HG03575 (cell line): ENCODE measurements around the gene AAMP.
"Not testable (repeated sequence)": the region's sequence is repeated elsewhere in the genome, so short reads cannot be mapped to it uniquely, and the experiment has no call there.

Experiments
- ATAC-seq: cut with Tn5 transposase; IDR thresholded peaks from one replicate; pipeline ENCODE4 v1.9.1; 2021; ENCODE audit not compliant: unreplicated experiment, insufficient number of reproducible peaks, low FRiP score; ENCODE audit errors: extremely low read depth

The AAMP gene

DNA sequence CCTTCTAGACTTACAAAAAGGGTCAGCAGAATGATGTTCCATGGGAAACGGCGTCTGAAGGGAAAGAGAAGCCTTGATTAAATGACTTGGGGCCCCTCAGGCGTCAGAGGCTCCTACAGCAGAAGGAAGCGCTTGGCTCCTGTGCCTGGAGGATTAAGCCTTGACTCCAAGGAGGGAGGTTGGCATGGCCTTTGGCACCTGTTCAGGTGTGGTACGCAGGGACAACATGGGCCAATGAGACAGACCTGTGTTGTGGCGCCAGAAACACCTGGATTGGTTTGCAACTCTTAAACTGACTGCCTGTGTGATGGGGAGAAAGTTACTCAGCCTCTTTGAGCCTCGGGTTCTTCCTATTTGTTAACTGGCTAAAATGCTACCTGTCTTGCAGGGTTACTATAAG lies 8.0 kb upstream of the AAMP start:
- ATAC-seq: no peak

DNA sequence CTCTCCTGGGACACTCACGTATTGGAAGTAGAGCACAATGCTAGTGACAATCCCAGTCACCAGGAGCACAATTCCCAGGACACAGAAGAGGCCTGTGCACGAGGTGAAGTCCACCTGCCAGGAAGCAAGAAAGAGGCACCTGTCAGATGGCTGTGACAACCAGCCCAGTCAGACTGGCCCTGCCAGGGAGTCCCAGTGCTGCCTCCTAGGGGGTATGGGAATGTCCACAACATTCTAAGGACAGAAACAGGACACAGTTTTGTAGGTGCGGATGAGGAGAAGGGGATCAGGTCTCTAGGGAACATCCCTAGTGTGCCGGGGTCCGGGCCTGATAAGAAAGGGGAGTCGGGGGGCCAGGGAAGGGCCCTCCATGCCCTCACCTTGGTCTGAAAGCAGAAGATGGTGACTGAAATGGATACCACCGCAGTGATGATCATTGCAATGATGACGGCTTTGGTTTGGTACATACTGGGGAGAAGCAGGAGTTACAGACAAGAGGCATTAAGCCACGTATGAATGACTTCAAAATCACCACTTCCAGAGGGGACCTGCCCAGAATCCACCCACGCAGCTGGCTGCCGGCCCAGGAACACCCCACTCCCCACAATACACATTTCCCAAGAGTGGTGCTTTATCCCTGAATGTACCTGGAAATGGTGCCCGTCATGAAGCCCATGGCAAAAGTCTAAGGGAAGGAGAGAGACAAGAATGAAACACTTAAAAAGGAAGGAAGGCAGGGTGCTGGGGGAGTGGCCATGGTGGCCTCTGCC lies 7.2 kb upstream of the AAMP start:
- no peak for ATAC-seq

DNA sequence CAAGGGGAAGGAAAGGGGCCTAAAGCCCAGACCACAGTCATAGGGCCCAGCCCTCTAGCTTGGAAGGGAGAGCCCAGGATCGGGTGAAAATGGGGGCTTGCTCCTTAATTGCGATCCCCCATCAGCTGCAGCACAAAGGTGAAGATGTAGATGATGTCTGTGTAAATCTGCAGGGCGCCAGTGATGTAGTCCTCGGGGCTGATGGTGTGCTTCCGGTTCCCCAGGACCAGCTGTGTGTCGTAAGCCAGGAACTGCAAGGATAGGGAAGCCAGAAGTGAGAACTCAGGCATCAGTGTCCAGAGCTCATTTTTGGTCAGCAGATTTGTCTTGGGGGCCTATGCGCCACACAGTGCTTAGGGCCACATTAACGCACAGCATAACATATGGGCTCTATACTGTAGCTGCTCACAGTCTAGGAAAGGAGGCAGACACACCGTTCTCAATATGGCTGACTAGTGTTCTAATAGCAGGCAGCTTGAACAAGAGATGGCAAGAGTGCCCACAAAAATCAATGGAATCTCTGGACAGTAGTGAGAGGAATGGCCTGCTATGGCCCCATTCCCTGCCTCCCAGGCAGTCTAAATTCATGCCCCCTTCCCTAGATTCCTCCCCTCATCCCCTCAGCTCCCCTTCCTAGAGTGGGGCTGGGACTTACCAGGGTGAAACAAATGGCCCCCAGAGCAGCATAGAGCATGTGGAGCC lies 5.6 kb upstream of the AAMP start:
- ATAC-seq: no peak

DNA sequence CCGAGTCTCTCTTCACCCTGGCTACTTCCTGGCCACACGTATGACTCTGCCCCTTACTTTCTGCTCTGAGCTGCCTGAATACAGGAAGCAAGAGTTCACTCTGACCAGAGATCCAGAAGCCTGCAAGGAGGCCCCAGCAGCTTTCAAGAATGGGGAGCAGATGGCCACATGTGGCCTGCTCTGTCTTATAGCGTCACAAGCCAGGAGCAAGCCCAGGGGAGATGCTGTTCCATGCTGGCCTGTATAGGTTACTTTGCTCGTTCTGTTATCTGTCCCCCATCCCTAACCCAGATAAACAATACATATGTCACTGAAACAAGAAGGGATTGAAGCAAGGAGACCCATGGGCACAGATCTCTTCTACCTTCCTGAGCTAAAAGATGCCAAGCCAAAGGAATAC lies 4.6 kb upstream of the AAMP start:
- no peak for ATAC-seq

DNA sequence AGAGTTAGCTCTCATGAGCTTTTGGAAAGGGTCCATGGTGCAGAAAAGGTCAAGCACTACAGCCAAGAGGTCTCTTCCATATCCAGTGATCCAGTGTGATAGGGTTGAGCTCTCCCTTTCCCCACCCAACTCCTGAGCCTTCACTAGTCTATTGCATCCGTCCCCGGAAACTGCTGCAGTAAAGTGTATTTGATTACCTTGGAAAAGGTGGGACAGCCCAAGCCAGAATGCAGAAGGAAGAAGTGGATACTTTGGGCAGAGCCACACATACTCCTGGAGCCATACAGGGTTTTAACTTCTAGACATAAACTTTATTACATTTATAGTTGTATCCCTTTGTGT lies 3.9 kb upstream of the AAMP start:
- no peak for ATAC-seq

DNA sequence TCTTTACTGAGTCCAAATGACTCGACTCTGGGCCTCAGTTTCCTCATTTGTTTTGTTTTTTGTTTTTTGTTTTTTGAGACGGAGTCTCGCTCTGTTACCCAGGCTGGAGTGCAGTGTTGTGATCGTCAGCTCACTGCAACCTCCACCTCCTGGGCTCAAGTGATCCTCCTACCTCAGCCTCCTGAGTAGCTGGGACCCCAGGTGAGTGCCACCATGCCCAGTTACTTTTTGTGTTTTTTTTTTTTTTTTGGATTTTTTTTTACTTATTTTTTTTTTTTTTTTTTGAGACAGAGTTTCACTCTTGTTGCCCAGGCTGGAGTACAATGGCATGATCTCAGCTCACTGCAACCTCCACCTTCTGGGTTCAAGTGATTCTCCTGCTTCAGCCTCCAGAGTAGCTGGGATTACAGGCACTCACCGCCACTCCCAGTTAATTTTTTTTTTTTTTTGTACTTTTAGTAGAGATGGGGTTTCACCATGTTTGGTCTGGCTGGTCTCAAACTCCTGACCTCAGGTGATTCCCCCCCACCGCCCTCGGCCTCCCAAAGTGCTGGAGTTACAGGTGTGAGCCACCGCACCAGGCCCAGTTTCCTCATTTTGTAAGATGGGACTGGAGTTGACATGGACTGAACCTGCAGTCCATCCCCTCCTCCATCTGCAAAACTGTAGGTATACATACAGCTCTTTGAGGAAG lies 3.4 kb upstream of the AAMP start:
- not testable (repeated sequence) for ATAC-seq

DNA sequence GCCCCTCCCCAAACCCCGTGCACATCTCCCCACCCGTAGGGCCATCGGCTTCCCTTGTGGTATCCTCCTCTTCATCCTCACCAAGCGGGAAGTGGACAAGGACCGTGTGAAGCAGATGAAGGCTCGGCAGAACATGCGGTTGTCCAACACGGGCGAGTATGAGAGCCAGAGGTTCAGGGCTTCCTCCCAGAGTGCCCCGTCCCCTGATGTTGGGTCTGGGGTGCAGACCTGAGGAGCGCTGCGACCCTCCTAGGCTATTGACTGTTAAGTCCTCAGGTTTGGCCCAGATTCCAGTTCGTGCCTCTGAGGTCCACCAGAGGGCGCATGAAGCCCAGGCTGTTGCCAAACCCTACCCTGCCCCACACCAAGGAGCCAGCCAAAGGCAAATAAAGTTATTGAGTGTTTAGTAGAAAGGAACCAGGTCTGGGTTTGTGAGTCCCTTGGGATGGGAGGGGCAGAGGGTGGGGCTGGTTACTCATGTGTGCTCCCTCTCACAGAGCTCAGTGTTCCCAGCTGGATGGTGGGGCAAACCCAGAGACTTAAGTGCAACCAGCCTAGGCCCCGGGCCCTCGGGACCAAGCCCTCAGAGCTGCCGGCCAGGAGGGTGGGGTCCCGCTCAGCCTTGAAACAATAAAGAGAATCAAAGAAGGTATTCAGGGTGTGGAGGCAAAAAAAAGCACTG lies 2.7 kb upstream of the AAMP start:
- no peak for ATAC-seq

DNA sequence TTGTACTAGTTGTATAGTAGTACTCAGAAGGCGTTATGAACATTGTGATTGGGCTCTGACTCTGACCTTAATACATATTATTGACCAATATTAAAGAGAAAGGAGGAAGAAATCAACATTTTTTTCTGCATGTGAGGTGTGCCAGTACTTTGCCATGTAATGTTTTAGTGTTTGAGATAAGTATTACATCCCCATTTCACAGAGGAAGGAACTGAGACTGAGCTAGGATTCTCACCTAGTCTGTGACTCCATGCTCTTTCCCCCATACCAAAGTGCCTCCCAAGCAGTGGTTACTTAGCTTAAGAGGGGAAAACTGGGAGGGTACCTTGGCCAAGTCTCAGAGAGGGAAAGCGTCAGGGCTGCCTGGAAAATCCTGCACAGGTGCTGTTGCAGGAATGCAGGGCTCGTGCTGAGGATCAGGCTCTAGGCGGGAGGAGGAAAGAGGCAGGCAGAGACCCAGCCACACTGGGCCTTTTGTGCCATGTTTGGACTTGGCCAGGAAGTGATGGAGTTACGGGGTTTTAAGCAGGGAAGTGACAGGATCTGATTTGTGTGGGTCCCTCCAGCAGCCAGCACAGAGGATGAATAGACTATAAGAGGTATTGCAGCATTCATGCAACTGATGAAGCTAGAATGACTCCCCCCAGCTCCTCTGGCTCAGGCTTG lies 2.1 kb upstream of the AAMP start:
- no peak for ATAC-seq

DNA sequence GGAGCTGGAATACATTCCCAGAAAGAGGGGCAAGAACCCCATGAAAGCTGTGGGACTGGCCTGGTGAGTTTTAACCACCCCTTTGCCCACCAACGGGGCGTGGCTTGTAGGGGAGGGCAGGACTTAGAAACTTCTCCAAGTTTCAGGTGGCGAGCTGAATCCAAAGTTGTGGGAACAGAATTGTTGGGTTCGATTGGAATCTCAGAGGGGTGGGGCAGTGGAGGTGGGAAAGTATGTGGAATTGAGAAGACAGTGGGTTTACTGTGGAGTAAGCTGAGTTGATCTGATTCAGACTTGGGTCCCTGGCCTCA lies 1.5 kb upstream of the AAMP start:
- no peak for ATAC-seq

DNA sequence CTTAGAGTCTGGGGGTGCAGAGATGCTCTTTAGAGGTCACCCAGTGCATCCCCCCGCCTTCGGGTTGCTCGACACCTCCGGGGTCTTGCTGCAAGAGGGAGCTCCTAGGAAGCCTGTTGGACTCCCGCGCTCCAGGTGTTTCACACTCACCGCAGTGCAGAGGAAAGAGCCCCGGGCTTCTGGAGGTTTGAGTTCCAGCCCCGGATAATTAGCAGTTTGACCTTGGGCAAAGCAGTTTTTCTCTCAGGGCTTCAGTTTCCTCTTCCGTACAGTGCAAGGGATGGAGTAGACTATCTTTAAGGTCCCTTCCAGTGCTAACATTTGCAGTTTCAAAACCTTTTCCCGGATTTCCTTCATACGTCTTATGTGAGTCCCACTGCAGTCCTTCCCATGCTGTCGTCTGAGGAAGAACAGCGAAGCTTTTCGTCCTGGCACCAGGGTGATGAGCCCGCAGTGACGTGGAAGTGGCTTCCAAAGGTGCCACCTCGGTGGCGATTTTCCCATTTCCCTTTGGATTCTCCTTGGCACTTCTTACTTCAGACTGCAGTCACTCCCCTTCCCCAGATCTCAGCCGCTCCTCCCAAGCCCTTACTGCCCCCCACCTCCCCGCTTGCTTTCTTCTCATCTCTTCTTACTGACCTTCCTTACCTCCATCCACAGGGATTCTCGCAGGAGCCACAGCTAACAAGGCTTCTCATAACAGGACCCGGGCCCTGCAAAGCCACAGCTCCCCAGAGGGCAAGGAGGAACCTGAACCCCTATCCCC lies 967 bp upstream of the AAMP start:
- ATAC-seq: no peak

DNA sequence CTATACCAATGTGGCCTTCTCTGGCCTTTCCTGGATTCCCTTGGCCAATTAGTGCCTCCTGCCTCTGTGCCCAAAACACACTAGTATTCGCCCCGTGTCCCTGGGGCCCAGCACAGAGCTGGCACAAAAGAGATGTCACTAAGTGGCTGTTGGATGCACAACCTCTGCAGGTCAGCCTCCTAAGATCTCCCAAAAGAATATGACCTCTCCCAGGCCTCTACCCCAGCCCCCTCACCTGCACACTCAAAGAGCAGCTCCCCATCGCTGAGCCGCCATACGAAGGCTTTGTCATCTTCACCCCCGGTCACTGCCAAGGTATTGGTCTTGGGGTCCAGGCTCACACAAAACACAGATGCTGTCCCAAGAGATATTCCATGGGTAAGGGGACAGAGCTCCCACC lies 2.7 kb downstream of the AAMP start:
- no peak for ATAC-seq

DNA sequence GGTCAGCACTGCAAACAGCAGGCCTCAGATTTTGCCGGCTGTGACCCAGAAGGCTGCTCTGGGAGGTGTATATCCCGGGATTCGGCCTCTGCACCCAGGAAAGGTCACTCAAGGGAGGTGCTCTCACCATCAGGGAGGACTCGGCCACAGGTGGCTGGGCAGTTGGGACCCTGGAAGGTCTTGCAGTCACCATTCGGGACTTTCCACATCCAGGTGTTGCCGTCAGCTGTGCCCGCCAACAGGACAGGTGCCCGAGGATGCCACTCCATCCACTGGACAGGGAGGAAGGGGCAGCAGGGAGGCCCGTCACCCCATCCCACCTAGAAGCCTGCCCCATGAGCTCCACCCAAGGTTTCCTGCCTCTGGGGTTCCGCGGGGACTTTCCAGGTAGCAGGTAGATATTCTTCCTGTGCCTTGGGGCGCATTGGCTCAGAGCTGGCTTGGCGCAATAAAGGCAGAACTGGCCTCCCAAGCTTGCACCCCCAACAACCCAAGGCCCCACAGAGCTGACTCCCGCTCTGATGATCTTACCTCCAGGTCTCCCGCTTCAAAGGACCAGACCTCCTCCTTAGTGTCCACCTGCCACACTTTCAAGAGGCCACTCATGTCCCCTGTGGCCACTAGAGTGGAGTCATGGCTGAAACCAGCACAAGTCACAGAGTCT lies 3.5 kb downstream of the AAMP start:
- ATAC-seq: no peak

DNA sequence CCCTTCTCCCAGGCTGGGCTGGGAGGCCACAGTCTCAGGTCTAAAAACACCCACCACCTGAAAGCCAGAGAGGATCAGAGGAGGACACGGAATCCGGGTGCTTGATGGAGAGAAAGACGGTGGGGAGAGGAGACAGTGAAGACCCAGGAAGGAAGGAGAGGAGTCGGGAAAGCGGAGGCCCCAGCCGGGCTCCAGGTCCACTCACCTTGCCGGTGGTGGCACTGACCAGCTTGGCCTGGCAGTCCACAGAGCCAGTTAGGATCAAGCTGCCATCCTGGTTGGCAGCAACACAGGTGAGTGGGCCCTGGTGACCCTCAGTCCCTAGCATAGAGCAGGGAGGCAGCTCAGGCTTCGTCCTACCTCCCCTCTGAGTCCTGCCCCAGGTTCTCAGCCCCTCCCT lies 4.3 kb downstream of the AAMP start:
- ATAC-seq: no peak

DNA sequence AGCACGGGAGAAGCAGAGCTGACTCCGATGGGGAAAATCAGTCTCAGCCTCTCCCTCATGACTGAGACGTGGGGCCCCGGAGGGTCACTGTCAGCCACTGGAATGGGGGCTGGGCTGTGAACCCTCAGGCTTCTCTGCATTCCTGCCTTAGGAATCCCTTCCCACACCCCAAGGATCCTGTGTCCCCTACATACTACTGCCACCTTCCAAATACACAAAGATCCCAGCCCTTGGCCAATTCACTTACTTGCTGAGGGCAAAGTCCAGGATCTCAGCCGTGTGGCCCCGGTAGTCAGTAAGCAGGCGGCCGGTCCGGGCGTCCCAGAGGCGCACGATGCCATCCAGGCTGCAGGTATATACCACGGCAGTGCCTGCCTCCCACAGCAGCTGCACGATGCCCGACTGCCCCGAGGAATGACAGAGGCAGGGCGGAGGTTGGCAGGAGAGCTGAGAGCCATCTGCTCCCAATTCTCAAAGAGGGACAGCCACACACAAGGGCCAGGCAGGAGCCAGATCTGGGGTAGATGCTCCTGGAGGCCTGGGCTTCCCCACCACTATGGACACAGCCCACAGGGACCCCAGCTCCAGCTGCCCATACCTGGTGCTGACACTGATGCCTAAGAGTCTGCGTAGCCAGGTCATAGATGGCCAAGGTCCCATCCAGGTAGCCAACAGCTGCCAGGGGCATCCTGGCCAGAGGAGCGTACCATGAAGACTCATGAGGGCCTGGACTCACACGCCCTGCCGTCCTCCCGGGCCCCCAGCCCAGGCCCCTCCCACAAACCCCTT lies 5.0 kb downstream of the AAMP start:
- no peak for ATAC-seq

DNA sequence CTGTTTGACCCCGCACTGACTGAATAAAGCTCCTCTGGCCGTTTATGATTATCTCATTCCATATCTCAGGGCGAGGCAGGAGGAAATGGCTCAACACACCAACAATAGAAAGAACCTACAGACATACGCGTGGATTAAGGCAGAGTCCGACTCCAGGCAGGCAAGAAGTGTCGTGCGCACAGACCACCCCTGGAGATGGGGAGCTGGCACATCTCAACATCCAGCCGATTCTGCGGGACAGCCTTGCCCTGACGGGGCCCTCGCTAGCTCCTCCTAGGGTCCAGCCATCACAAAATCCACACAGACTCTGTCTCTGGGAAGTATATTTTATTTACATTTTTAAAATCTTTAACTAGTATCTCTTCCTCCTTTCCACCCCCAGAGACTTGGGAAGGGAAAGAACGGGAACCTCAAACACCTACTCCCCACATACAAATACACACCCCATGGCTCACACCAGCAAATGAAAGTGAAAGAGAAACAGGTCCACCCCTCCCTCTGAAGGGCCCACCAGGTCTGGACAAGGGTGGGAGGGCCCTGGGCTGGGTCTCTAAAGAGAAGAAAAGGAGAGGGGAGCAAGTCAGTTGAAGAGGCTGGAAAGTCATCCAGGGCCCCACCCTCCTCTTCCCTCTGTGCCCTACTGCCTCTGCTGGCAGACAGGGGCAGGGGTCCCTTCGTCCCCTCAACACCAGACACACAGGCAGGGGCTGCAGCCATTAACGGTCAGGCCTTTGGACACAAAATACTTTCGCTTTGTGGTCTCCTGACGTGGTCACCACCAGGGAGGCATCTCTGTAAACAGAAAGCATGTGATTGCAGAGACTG lies 5.9 kb downstream of the AAMP start:
- no peak for ATAC-seq

DNA sequence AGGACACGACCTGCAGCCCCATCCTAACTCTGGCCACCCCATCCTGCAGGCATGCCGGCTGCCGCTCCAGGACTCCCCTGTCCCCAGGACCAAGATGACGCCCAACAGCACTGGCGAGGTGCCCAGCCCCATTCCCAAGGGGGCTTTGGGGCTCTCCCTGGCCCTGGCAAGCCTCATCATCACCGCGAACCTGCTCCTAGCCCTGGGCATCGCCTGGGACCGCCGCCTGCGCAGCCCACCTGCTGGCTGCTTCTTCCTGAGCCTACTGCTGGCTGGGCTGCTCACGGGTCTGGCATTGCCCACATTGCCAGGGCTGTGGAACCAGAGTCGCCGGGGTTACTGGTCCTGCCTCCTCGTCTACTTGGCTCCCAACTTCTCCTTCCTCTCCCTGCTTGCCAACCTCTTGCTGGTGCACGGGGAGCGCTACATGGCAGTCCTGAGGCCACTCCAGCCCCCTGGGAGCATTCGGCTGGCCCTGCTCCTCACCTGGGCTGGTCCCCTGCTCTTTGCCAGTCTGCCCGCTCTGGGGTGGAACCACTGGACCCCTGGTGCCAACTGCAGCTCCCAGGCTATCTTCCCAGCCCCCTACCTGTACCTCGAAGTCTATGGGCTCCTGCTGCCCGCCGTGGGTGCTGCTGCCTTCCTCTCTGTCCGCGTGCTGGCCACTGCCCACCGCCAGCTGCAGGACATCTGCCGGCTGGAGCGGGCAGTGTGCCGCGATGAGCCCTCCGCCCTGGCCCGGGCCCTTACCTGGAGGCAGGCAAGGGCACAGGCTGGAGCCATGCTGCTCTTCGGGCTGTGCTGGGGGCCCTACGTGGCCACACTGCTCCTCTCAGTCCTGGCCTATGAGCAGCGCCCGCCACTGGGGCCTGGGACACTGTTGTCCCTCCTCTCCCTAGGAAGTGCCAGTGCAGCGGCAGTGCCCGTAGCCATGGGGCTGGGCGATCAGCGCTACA lies 7.0 kb downstream of the AAMP start:
- ATAC-seq: no peak
